ENCODE measurements around the gene FHAD1.
A peak's percentile ranks its signal among the peaks of the same experiment; 100 is the strongest.
"Not testable (repeated sequence)": the region's sequence is repeated elsewhere in the genome, so short reads cannot be mapped to it uniquely, and the experiment has no call there.

FHAD1 gene

GRCh38 chr1:15296585-15297321, 49.7 kb downstream of the FHAD1 start:
- ATAC-seq = no peak
- TF ChIP-seq ZFP30 (CRISPR knock-in tag; IDR thresholded peaks at IDR 0.05) (no peak), RARB (CRISPR knock-in tag; IDR thresholded peaks at IDR 0.05) (no peak), CSDC2 (CRISPR knock-in tag; IDR thresholded peaks at IDR 0.05) (no peak), PPARA (CRISPR knock-in tag; IDR thresholded peaks at IDR 0.05; ENCODE audit: borderline replicate concordance) (no peak), SNAI2 (CRISPR knock-in tag; IDR thresholded peaks at IDR 0.05) (no peak), ISL1 (CRISPR knock-in tag; IDR thresholded peaks at IDR 0.05) (no peak), ZNF8 (CRISPR knock-in tag; IDR thresholded peaks at IDR 0.05) (no peak), TOX (CRISPR knock-in tag; IDR thresholded peaks at IDR 0.05; ENCODE audit: borderline replicate concordance) (no peak), ZFP3 (CRISPR knock-in tag; IDR thresholded peaks at IDR 0.05) (no peak), POU6F1 (CRISPR knock-in tag; IDR thresholded peaks at IDR 0.05; ENCODE audit: borderline replicate concordance, low read depth) (no peak)

GRCh38 chr1:15297975-15298374, 51.0 kb downstream of the FHAD1 start:
- TF ChIP-seq ZNF8 (CRISPR knock-in tag; IDR thresholded peaks at IDR 0.05) = peak; percentile 97
- not testable (repeated sequence) for ATAC-seq

GRCh38 chr1:15299179-15299578, 52.2 kb downstream of the FHAD1 start:
- ATAC-seq = no peak
- no peak for TF ChIP-seq ZFP3 (CRISPR knock-in tag; IDR thresholded peaks at IDR 0.05)
- TF ChIP-seq OSR1 (CRISPR knock-in tag; IDR thresholded peaks at IDR 0.05) = no peak
- TF ChIP-seq BACH2 (CRISPR knock-in tag; IDR thresholded peaks at IDR 0.05; ENCODE audit: borderline replicate concordance) = no peak

GRCh38 chr1:15299806-15300205, 52.8 kb downstream of the FHAD1 start:
- TF ChIP-seq PPARA (CRISPR knock-in tag; IDR thresholded peaks at IDR 0.05; ENCODE audit: borderline replicate concordance) = no peak
- TF ChIP-seq CREB5 (CRISPR knock-in tag; IDR thresholded peaks at IDR 0.05; ENCODE audit: low read depth) = no peak
- TF ChIP-seq CSRNP3 (CRISPR knock-in tag; IDR thresholded peaks at IDR 0.05) = no peak
- no peak for TF ChIP-seq PATZ1 (CRISPR knock-in tag; IDR thresholded peaks at IDR 0.05; ENCODE audit: borderline replicate concordance)
- TF ChIP-seq SNAI2 (CRISPR knock-in tag; IDR thresholded peaks at IDR 0.05) = no peak
- TF ChIP-seq RARB (CRISPR knock-in tag; IDR thresholded peaks at IDR 0.05) = no peak
- no peak for TF ChIP-seq CSDC2 (CRISPR knock-in tag; IDR thresholded peaks at IDR 0.05)
- TF ChIP-seq ZFP3 (CRISPR knock-in tag; IDR thresholded peaks at IDR 0.05) = no peak
- TF ChIP-seq ZC3H10 (CRISPR knock-in tag; IDR thresholded peaks at IDR 0.05) = no peak
- no peak for TF ChIP-seq BACH2 (CRISPR knock-in tag; IDR thresholded peaks at IDR 0.05; ENCODE audit: borderline replicate concordance)
- TF ChIP-seq OSR1 (CRISPR knock-in tag; IDR thresholded peaks at IDR 0.05) = no peak
- TF ChIP-seq ARNTL (CRISPR knock-in tag; IDR thresholded peaks at IDR 0.05; ENCODE audit: borderline replicate concordance, low read depth) = no peak
- ATAC-seq = no peak

GRCh38 chr1:15303935-15304334, 56.9 kb downstream of the FHAD1 start:
- no peak for ATAC-seq
- TF ChIP-seq ZNF8 (CRISPR knock-in tag; IDR thresholded peaks at IDR 0.05) (no peak), TSHZ2 (CRISPR knock-in tag; IDR thresholded peaks at IDR 0.05) (no peak), OSR1 (CRISPR knock-in tag; IDR thresholded peaks at IDR 0.05) (no peak), ESRRG (CRISPR knock-in tag; IDR thresholded peaks at IDR 0.05) (no peak), CREB5 (CRISPR knock-in tag; IDR thresholded peaks at IDR 0.05; ENCODE audit: low read depth) (no peak), ZNF70 (CRISPR knock-in tag; IDR thresholded peaks at IDR 0.05) (no peak), CSDC2 (CRISPR knock-in tag; IDR thresholded peaks at IDR 0.05) (no peak), TCF4 (CRISPR knock-in tag; IDR thresholded peaks at IDR 0.05; ENCODE audit: borderline replicate concordance) (no peak), BACH2 (CRISPR knock-in tag; IDR thresholded peaks at IDR 0.05; ENCODE audit: borderline replicate concordance) (no peak), TOX (CRISPR knock-in tag; IDR thresholded peaks at IDR 0.05; ENCODE audit: borderline replicate concordance) (no peak), ARNTL (CRISPR knock-in tag; IDR thresholded peaks at IDR 0.05; ENCODE audit: borderline replicate concordance, low read depth) (no peak), PPARA (CRISPR knock-in tag; IDR thresholded peaks at IDR 0.05; ENCODE audit: borderline replicate concordance) (no peak), SNAI2 (CRISPR knock-in tag; IDR thresholded peaks at IDR 0.05) (no peak), GLIS3 (CRISPR knock-in tag; IDR thresholded peaks at IDR 0.05) (no peak), ZFP30 (CRISPR knock-in tag; IDR thresholded peaks at IDR 0.05) (no peak), ZC3H10 (CRISPR knock-in tag; IDR thresholded peaks at IDR 0.05) (no peak)

All from SK-N-SH treated with all-trans-retinoic acid at 6 μM for 48 hours (cell line).